Rectal smooth muscle tissue (tissue), 1 donor: Measurements from ENCODE around the gene SORCS2.

Source experiments
- H3K27ac ChIP-seq: one replicate; pipeline ENCODE4 v1.7.0; 2013; ENCODE audit warnings: low read depth, low read length, inconsistent platforms
- H3K27me3 ChIP-seq: one replicate; pipeline ENCODE4 v1.7.0; 2013; ENCODE audit warnings: low read length; ENCODE audit not compliant: control insufficient read depth, insufficient read depth
- H3K36me3 ChIP-seq: one replicate; pipeline ENCODE4 v1.7.0; 2013; ENCODE audit warnings: low read length; ENCODE audit not compliant: control insufficient read depth, insufficient read depth
- H3K4me1 ChIP-seq: one replicate; pipeline ENCODE4 v1.7.0; 2013; ENCODE audit warnings: low read length; ENCODE audit not compliant: control insufficient read depth, insufficient read depth
- H3K4me3 ChIP-seq: one replicate; pipeline ENCODE4 v1.7.0; 2013; ENCODE audit warnings: low read length
- H3K9ac ChIP-seq: one replicate; pipeline ENCODE4 v1.7.0; 2013; ENCODE audit warnings: low read length

The SORCS2 gene

DNA sequence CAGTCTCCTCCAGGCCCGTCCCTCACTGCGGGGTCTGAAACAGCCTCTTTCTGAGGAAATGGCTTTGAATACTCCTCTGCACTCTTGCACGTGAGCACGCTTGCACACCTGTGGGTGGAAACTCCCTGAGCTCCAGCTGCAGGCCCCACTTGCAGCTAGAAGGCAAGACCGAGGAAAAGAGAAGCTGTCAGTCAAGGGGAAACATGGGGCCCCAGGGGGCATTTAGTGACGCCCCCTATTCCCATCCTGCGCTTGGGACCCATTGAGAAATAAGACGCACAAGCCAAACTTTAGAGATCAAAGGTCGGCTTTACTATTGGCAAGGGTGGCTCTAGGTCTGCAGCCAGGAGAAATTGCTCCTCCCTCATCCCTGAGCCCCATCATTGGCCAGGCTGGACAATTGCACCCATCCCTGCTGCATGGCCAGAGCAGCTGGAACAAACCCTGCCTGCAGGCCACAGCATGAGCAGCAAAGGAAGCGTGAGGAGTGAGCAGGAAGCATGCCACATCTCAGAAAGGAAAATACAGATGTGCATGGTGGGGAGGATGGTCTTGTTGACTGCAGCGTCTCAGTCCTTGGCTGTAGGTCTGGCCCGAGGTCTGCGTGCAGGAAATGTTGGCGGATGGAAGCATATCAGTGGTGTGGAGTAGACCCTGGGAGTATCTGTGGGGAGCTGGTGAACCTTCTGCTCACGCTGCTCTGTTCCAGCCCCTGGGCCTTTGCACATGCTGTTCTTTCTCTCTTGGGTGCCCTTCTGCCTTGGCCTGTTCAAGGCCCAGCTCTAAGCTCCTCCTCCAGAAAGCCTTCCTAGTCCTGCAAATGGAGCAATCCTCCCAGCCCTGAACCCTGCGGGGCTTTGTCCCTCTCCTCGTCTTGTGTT lies 148.5 kb downstream of the SORCS2 start:
- H3K4me3 ChIP-seq, result no peak overlapping the region
- H3K4me1 ChIP-seq, result no peaks in the 10 kb centered on the region

DNA sequence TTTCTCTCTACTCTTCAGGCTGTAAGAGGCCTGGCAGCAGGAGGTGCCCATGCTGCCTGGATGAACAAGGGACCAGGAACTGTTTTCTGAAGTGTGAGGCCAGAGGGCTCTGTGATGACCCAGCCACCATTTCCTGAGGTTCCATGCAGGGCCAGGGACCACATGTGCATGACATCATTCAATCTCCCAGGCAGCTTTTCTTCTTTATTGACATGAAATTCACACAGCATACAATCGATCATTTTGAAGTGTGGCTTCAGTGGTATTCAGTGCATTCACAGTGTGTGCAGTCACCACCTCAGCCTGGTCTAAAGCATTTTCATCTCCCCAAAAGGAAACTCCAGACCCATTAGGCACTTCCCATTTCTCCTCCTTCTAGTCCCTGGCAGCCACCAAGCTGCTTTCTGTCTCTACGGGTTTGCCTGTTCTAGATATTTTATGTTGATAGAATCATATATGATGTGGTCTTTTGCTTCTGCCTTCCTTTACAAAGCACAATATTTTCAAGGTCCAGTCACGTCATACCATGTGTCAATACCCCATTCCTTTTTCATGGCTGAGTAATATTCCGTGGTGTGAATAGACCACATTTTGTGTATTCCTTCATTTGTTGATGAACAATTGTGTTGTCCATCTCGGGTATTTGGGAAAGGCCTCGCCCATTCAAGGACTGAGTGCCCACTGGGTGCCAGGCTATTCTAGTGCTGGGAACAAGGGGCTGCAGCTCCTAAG lies 149.3 kb downstream of the SORCS2 start:
- no peak overlapping the region for H3K9ac ChIP-seq
- no peaks in the 10 kb centered on the region for H3K36me3 ChIP-seq
- H3K27me3 ChIP-seq, result no peaks in the 10 kb centered on the region
- no peak overlapping the region for H3K27ac ChIP-seq
- H3K4me3 ChIP-seq, result no peak overlapping the region
- H3K4me1 ChIP-seq, result no peaks in the 10 kb centered on the region

More for the DNA sequence above, 148.5 kb downstream of the SORCS2 start:
- H3K27ac ChIP-seq, result no peak overlapping the region
- no peaks in the 10 kb centered on the region for H3K36me3 ChIP-seq
- no peak overlapping the region for H3K9ac ChIP-seq
- no peaks in the 10 kb centered on the region for H3K27me3 ChIP-seq

DNA sequence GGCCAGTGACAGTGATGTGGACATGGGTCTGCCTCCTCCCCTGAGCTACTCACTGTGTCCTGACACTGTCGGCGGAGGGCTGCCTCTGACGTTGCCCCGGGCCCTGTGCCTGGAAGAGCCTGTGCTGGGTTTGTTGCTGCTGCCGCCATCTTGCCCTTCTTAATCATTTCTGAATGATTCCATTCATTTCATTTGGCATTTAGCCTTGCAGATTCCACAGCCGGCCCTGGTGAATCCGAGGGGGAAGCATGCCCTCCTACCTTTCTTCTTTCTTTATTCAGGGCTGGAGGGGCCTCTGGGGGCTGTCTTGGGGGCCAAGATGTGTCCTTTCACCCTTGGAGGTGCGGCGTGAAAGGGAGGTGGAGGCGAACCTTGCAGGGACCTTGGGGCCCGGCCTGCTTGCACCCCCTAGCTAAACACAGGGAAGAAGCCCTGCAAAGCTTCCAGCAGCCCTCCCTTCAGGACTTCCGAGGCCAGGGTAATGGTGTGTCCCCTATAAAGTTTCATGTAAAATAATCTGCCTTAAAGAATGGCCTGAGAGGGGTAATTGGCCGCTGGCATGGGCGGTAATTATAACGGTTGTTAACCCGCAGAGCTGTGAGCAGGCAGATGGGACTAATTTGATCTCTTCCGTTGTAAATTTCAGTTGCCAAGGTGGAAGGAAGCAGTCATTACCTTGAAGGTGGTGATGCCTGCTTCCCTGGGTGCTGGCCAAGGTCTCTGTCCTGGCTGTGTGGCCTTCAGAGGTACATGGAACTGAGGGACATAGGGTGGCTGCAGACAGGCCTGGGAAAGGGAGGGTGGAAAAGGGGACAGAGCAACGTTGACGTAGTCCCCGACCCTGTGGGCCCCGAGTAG lies 150.1 kb downstream of the SORCS2 start:
- no peak overlapping the region for H3K27ac ChIP-seq

DNA sequence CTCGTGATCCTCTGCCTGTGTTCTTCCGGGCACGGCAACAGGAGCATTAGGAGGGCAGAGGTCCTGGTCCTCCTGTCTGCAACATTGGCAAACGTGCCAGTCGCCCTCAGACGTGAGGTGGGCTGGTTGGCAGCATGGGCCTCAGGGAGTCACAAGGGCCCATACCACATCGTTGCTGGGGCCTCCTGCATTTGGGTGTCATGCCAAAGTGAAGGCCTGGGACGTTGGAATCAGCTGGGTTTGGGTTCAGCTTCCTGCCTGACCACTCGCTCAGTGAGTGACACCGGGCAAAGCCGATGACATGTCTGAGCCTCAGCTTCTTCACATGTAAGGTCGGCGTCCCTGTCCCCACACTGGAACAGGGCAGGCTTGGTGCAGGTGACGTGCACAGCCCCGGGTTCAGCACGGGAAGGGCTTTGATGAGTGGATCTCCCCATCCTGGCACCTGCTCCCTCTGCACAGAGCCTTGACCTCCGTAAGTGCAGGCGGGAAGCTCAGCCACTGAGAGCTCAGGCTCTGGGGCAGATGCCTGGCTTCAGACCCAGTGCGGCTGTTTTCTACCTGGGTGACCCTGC lies 150.8 kb downstream of the SORCS2 start:
- Histone ChIP-seq H3K4me1 (no peaks in the 10 kb centered on the region), H3K36me3 (no peaks in the 10 kb centered on the region), H3K27me3 (no peaks in the 10 kb centered on the region), H3K9ac (no peak overlapping the region), H3K4me3 (no peak overlapping the region), H3K27ac (no peak overlapping the region)

More for the DNA sequence above, 150.1 kb downstream of the SORCS2 start:
- Histone ChIP-seq H3K36me3 (no peaks in the 10 kb centered on the region), H3K9ac (no peak overlapping the region), H3K4me1 (no peaks in the 10 kb centered on the region), H3K4me3 (no peak overlapping the region), H3K27me3 (no peaks in the 10 kb centered on the region)

GRCh38 chr4:7343950-7344349 lies 151.6 kb downstream of the SORCS2 start:
- Histone ChIP-seq H3K9ac (no peak overlapping the region), H3K4me3 (no peak overlapping the region), H3K27ac (no peak overlapping the region), H3K36me3 (no peaks in the 10 kb centered on the region), H3K4me1 (no peaks in the 10 kb centered on the region), H3K27me3 (no peaks in the 10 kb centered on the region)

DNA sequence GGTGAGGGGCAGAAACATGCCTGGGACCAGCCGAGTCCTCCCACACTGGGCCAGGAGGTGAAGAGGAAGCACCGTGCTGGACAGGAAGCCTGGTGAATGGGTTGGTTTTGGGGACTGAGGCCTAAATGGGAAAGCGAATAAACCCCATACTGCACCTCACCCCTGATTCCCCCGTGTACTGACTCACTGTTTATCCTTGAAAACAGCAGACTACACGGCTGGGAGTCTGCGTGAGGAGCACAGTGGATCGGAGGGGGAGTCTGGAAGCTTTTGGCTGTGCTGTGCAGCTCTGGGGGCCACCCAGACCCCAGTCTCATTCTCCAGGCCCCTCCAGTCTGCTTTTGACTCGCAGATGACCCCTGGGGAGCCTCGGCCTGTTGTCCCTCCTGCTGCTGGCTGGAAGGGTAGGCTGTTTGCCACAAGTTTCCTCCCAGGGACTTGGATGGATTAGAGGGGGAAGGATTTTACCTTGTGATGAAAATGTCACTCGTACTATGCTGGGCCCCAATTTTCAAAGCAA lies 152.4 kb downstream of the SORCS2 start:
- Histone ChIP-seq H3K4me3 (no peak overlapping the region), H3K27me3 (no peaks in the 10 kb centered on the region), H3K36me3 (no peaks in the 10 kb centered on the region), H3K27ac (no peak overlapping the region), H3K4me1 (no peaks in the 10 kb centered on the region), H3K9ac (no peak overlapping the region)

DNA sequence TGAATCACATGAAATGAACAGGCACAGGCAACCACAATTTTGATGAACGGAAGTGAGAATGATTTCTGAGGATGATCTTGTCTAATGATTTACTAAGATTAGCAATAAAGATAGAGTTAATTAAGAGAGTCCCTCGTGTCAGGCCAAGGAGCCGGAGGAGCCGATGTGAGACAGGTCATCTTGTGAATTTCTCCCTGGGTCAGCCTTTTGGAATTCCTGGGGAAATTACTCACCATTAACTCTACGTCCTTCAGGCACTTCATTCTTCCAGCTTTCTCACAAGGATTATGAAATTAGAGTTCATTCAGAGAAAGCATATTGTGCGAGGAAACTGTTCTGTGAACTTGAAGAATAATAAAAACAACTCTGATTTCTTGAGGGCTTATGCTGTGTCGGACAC lies 155.6 kb downstream of the SORCS2 start:
- no peaks in the 10 kb centered on the region for H3K27me3 ChIP-seq
- H3K4me3 ChIP-seq, result no peak overlapping the region
- H3K36me3 ChIP-seq, result no peaks in the 10 kb centered on the region
- H3K4me1 ChIP-seq, result no peaks in the 10 kb centered on the region
- no peak overlapping the region for H3K27ac ChIP-seq
- H3K9ac ChIP-seq, result no peak overlapping the region

DNA sequence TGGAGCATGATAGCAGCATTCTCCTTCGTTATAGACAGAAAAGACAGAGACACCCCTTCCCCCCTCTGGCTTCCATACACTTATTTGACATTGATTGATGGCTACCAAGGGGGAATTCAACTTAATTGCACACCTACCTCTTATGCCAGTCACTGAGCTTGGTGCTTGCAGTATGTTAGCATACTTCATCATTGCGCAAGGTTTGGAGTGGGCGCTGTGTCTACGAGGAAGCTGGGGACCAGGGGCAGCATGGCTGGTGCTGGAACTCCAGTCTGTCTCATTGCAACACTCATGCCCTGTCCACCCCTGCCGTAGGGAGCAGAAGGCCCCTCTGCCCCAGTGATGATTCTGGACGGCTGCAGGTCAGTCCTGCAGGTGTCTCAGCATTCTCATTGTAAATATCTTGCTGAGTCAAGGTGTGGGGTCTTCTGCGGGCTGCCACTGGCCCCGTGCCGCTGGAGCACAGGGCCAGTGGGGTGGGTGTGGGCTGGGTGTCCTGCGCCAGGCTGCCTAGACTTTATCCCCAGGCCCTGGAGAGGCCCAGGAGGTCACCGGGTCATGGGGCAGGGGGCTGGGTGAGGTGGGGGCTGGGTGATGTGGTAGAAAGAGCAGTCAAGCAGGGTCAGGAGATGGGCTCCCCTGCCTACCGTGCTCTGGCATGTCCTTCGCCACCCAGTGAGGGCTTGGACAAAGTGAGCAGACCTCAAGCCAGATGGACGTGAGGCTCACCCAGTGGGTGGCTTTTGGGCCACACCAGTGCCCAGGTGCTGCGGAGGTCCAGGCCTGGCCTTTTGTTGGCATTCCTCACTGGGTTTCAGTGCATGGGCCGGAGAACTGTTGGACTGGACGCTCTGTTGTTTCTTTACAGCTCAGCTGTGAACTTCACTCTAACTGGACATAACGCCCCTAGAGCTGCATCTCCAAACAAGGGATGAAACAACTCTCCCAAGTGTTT lies 156.9 kb downstream of the SORCS2 start:
- Histone ChIP-seq H3K36me3 (no peaks in the 10 kb centered on the region), H3K4me1 (no peaks in the 10 kb centered on the region), H3K27ac (no peak overlapping the region)

GRCh38 chr4:7350396-7350795 lies 158.1 kb downstream of the SORCS2 start:
- no peak overlapping the region for H3K9ac ChIP-seq
- H3K36me3 ChIP-seq, result no peaks in the 10 kb centered on the region
- H3K4me1 ChIP-seq, result no peaks in the 10 kb centered on the region
- no peak overlapping the region for H3K4me3 ChIP-seq
- H3K27me3 ChIP-seq, result no peaks in the 10 kb centered on the region
- no peak overlapping the region for H3K27ac ChIP-seq

More for the DNA sequence above, 156.9 kb downstream of the SORCS2 start:
- Histone ChIP-seq H3K9ac (no peak overlapping the region), H3K27me3 (no peaks in the 10 kb centered on the region), H3K4me3 (no peak overlapping the region)

DNA sequence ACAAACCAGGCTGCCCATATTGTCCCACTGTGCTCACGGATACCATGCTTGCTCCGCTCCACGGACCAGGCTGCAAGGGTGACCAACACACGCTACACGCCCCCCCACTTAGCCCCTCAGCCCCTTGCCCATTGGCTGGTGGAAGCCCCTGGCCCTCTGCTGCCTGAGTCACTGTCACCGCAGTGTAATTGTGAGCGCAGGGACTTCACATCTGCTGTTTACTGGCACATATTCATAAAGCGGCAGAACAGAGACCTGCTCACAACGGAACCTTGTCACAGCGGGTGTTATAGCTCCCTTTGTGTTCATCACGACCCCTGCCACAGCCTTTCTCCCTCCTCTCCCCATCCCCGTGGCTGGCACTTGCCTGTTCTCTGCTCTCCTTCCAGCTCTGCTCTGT lies 158.7 kb downstream of the SORCS2 start:
- Histone ChIP-seq H3K27me3 (no peaks in the 10 kb centered on the region), H3K4me3 (no peak overlapping the region), H3K27ac (no peak overlapping the region), H3K9ac (no peak overlapping the region), H3K4me1 (no peaks in the 10 kb centered on the region), H3K36me3 (no peaks in the 10 kb centered on the region)

GRCh38 chr4:7352486-7352885 lies 160.1 kb downstream of the SORCS2 start:
- no peaks in the 10 kb centered on the region for H3K27me3 ChIP-seq
- no peak overlapping the region for H3K9ac ChIP-seq
- no peaks in the 10 kb centered on the region for H3K4me1 ChIP-seq
- H3K36me3 ChIP-seq, result no peaks in the 10 kb centered on the region
- no peak overlapping the region for H3K27ac ChIP-seq
- H3K4me3 ChIP-seq, result no peak overlapping the region
